ENCODE data around the gene CHEK1.
A peak's percentile ranks its signal among the peaks of the same experiment; 100 is the strongest.

The CHEK1 gene

DNA sequence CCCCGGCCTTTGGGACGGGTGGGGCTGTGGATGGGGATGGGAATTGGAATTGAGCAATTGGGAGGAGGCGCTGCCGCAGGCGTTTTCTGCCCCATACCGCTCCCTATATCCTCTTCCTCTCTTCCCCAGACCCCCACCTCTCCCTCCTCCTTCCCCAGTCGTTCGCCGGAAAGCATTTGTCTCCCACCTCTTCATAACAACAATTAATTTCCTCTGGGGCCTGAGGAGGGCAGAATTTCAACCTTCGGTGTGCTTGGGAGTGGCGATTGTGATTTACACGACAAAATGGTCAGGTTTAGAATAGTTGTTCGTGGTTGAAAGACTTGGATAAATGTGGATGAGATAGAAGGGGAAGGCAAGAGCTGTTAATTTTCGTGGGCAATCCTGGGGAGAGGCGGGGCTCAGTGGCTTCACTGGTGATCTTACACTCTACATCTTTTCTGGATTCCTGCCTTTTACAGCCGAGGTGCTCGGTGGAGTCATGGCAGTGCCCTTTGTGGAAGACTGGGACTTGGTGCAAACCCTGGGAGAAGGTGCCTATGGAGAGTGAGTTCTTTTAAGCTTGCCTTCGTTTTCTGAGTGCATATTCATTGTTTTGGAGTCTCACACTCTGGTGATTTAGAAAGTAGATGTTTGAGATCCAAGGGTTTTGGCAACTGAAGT lies 1.5 kb downstream of the CHEK1 start:
- peak; percentile 16 for DNase-seq

DNA sequence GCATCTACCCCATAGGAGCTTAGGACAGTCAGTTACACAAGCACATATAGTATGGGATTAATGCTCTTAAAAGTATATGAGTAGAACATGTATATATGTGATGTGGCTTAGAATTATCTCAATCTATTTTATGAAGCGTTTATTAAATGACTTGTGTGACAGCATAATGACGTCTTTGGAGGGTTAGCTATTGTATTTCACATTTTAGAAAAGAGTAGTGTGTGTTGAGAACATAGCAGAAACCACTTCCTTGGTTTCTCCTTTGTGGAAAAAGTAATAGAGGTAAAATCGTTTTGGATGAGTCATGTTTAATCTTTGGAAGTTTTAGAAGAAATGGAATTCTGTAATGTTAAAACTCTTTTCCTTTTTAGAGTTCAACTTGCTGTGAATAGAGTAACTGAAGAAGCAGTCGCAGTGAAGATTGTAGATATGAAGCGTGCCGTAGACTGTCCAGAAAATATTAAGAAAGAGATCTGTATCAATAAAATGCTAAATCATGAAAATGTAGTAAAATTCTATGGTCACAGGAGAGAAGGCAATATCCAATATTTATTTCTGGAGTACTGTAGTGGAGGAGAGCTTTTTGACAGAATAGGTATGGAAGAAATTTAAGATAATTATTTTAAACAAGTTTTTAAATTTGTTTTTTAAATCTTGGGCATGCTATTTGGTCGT lies 2.4 kb downstream of the CHEK1 start:
- no peak for DNase-seq

- no peak for DNase-seq
Observed at GRCh38 chr11:125637840-125638239, 12.9 kb downstream of the CHEK1 start.

- no peak for DNase-seq
Observed at GRCh38 chr11:125638315-125638714, 13.4 kb downstream of the CHEK1 start.

- DNase-seq = no peak
Observed at GRCh38 chr11:125645871-125646270, 20.9 kb downstream of the CHEK1 start.

GRCh38 chr11:125649465-125650166 lies 24.7 kb downstream of the CHEK1 start:
- no peak for DNase-seq

DNA sequence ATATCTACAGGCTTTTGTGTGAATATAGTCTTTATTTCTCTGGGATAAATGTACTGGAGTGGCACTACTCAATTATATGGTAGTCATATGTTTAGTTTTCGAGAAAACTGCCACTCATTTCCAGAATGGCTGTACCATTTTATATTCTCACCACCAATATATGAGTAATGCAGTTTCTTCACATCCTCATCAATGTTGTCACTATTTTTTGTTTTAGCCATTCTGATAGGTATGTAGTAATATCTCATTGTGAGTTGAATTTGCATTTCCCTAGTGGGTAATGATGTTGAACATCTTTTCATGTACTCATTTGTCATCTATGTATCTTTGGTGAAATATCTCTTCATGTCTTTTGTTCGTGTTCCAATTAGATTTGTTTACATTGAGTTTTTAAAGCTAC lies 37.7 kb downstream of the CHEK1 start:
- no peak for DNase-seq

- DNase-seq = no peak
Observed at GRCh38 chr11:125663910-125664309, 38.9 kb downstream of the CHEK1 start.

- DNase-seq = no peak
Observed at GRCh38 chr11:125667151-125667550, 42.2 kb downstream of the CHEK1 start.

- DNase-seq = no peak
Observed at GRCh38 chr11:125670172-125670571, 45.2 kb downstream of the CHEK1 start.

- no peak for DNase-seq
Observed at GRCh38 chr11:125671561-125671960, 46.6 kb downstream of the CHEK1 start.

DNA sequence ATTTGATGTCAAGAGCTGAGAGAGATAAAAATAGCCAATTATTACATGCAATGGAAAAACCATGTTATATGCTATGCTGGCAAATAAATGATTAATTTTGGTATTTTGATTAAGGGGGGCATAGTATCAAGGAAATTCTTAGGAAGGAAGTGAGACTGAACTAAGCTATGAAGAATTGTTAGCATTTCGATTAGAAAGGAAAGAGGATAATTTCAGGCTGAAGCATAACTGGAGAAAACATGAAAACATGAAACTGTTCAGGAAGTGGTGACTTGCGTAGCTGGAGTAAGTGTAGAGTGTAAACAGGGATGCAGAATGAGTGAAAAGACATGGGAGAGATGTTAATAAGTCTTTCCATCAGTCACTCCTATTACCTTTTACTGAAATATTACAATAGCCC lies 49.2 kb downstream of the CHEK1 start:
- no peak for DNase-seq

GRCh38 chr11:125675196-125675595 lies 50.2 kb downstream of the CHEK1 start:
- DNase-seq = no peak

DNA sequence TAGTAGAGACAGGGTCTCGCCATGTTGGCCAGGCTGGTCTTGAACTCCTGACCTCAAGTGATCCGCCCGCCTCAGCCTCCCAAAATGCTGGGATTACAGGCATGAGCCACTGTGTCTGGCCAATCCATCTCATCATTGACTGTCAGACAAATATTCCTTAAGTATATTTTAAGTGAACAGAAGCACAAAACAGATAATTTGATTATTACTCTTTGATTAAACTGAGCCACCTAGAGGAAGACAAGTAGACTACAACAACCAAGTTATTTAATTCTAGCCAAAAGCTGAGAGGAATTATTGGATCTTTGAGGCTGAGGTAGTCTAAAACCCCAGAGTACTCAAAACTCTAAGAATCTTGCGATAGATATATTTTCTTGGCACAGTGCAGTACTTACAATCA lies 54.4 kb downstream of the CHEK1 start:
- DNase-seq = no peak

- DNase-seq = no peak
Observed at GRCh38 chr11:125679837-125680236, 54.9 kb downstream of the CHEK1 start.

GRCh38 chr11:125680747-125681146 lies 55.8 kb downstream of the CHEK1 start, which contains the start of gene ACRV1:
Gene ACRV1 (minus strand): TSS chr11:125680847. CDS start chr11:125680780, 67 bp downstream.
- no peak for DNase-seq

GRCh38 chr11:125685228-125685627 lies 60.3 kb downstream of the CHEK1 start:
- no peak for DNase-seq

GRCh38 chr11:125688066-125688465 lies 63.1 kb downstream of the CHEK1 start:
- DNase-seq = no peak

GRCh38 chr11:125688632-125689031 lies 63.7 kb downstream of the CHEK1 start:
- no peak for DNase-seq

GRCh38 chr11:125689274-125689859 lies 64.4 kb downstream of the CHEK1 start:
- DNase-seq = no peak

GRCh38 chr11:125690006-125690405 lies 65.0 kb downstream of the CHEK1 start:
- DNase-seq = no peak

- DNase-seq = no peak
Observed at GRCh38 chr11:125692887-125693286, 67.9 kb downstream of the CHEK1 start.

DNA sequence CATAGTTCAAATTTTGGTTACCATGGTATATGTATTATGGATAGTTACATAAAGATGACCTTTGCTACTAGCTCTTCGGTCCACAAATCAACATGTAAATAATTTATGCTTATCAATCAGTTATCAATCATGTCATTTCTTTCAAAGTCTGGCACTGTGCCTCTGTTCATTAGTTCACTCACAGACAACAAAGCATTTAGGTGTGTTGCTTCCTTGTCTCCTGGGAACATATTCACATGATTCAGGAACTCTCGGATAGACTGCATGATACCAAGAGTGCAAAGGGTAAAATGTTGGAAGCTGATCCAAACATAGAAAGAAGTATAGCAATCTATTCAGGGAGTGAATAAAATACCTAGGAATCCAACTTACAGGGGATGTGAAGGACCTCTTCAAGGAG lies 70.0 kb downstream of the CHEK1 start:
- DNase-seq = no peak
